PC-3 (cell line): ENCODE data around the gene EIF4A3. TPM values are rescaled to one million over a fixed set of nuclear protein-coding genes. Genes with fewer than 3 reads are reported as not detected.

Experiments used
- ATAC-seq: fragments of 200-7000 bp; cut with Tn5 transposase; 2 replicates; pipeline ENCODE4 v1.9.1; 2020; ENCODE audit warnings: mild to moderate bottlenecking, moderate library complexity
- BruUV-seq: library from RNA; stranded (reverse); fragments of 400-500 nt; replicated peaks from 2 replicates; lab custom pipeline; 2021; lab: Mats Ljungman, UMichigan
- CTCF ChIA-PET: fragments of 300-600 bp; sonication (Branson Sonifier 250); formaldehyde crosslinking; loops from one replicate; lab custom pipeline; 2022; ENCODE audit warnings: antibody characterized with exemption; lab: Charles Lee
- POLR2A ChIA-PET: fragments of 300-600 bp; sonication (Branson Sonifier 250); formaldehyde crosslinking; loops from one replicate; lab custom pipeline; 2022; ENCODE audit warnings: antibody characterized with exemption; ENCODE audit not compliant: unreplicated experiment; lab: Charles Lee
- DNase-seq: peaks from one replicate; pipeline ENCODE4 v3.0.0-alpha.2; 2015
- H2AFZ ChIP-seq: fragments of 300-600 bp; sonication (generic); 2 replicates; pipeline ENCODE4 v1.6.0; 2016; ENCODE audit warnings: antibody characterized with exemption, low read length
- H3F3A ChIP-seq: fragments of 300-600 bp; sonication (generic); one replicate; pipeline ENCODE4 v1.6.0; 2017; ENCODE audit warnings: antibody characterized with exemption, low read length, control low read depth, mild to moderate bottlenecking; ENCODE audit not compliant: unreplicated experiment
- H3K27ac ChIP-seq: fragments of 300-600 bp; sonication (generic); 2 replicates; pipeline ENCODE4 v1.5.1; 2016; ENCODE audit warnings: mild to moderate bottlenecking, low read length
- H3K27me3 ChIP-seq: fragments of 300-600 bp; sonication (generic); 2 replicates; pipeline ENCODE4 v1.6.1; 2016; ENCODE audit warnings: low read length, mixed read lengths
- H3K36me3 ChIP-seq: fragments of 300-600 bp; sonication (generic); 2 replicates; pipeline ENCODE4 v1.6.1; 2016; ENCODE audit warnings: low read depth, mixed run types, low read length, mixed read lengths
- H3K4me1 ChIP-seq: fragments of 300-600 bp; sonication (generic); 2 replicates; pipeline ENCODE4 v1.5.1; 2016; ENCODE audit warnings: low read length; ENCODE audit not compliant: insufficient read depth
- H3K4me2 ChIP-seq: fragments of 300-600 bp; sonication (generic); 2 replicates; pipeline ENCODE4 v1.6.0; 2016; ENCODE audit warnings: low read length
- H3K4me3 ChIP-seq: fragments of 300-600 bp; sonication (generic); 2 replicates; pipeline ENCODE4 v1.5.1; 2016; ENCODE audit warnings: mild to moderate bottlenecking, low read length, mixed read lengths
- H3K79me2 ChIP-seq: fragments of 300-600 bp; sonication (generic); 2 replicates; pipeline ENCODE4 v1.6.1; 2017; ENCODE audit warnings: low read length, mixed read lengths
- H3K9ac ChIP-seq: fragments of 300-600 bp; sonication (generic); 2 replicates; pipeline ENCODE4 v1.6.0; 2016; ENCODE audit warnings: mild to moderate bottlenecking, low read length
- H3K9me2 ChIP-seq: fragments of 300-600 bp; sonication (generic); replicated peaks from 2 replicates; pipeline ENCODE4 v1.6.1; 2016; ENCODE audit warnings: mixed run types, low read length, mixed read lengths
- H3K9me3 ChIP-seq: fragments of 300-600 bp; sonication (generic); 2 replicates; pipeline ENCODE4 v1.6.1; 2016; ENCODE audit warnings: low read length, mixed read lengths
- H4K20me1 ChIP-seq: fragments of 300-600 bp; sonication (generic); 2 replicates; pipeline ENCODE4 v1.6.1; 2016; ENCODE audit warnings: low read length, mixed read lengths
- EZH2 ChIP-seq: fragments of 300-600 bp; sonication (generic); IDR thresholded peaks from one replicate; pipeline ENCODE4 v1.6.1; 2017; ENCODE audit warnings: antibody characterized with exemption, mild to moderate bottlenecking, low read length; ENCODE audit not compliant: unreplicated experiment
- EZH2phosphoT487 ChIP-seq: fragments of 300-600 bp; sonication (generic); IDR thresholded peaks from 2 replicates; pipeline ENCODE4 v1.6.1; 2018; ENCODE audit warnings: mild to moderate bottlenecking, antibody characterized with exemption, low read length, borderline replicate concordance
- intact Hi-C: fragments of 100-400 bp; cut with micrococcal nuclease; formaldehyde crosslinking; loops from 2 replicates; pipeline ENCODE4 v1.9.0; 2023
- total RNA-seq: library from RNA; depleted of rRNA; stranded (reverse); fragments of >200 nt; gene quantifications from 2 replicates; pipeline ENCODE4 v1.2.3, GENCODE V29; 2014
- TF ChIP-seq, protein P1 (sequence below): fragments of 300-600 bp; sonication (generic); conservative IDR thresholded peaks from 2 replicates; pipeline ENCODE4 v1.5.1; 2017; ENCODE audit warnings: antibody characterized with exemption, low read depth, mild to moderate bottlenecking, low read length

Gene EIF4A3
- total RNA-seq, 1 experiment from 2014 or later: 167 TPM

DNA sequence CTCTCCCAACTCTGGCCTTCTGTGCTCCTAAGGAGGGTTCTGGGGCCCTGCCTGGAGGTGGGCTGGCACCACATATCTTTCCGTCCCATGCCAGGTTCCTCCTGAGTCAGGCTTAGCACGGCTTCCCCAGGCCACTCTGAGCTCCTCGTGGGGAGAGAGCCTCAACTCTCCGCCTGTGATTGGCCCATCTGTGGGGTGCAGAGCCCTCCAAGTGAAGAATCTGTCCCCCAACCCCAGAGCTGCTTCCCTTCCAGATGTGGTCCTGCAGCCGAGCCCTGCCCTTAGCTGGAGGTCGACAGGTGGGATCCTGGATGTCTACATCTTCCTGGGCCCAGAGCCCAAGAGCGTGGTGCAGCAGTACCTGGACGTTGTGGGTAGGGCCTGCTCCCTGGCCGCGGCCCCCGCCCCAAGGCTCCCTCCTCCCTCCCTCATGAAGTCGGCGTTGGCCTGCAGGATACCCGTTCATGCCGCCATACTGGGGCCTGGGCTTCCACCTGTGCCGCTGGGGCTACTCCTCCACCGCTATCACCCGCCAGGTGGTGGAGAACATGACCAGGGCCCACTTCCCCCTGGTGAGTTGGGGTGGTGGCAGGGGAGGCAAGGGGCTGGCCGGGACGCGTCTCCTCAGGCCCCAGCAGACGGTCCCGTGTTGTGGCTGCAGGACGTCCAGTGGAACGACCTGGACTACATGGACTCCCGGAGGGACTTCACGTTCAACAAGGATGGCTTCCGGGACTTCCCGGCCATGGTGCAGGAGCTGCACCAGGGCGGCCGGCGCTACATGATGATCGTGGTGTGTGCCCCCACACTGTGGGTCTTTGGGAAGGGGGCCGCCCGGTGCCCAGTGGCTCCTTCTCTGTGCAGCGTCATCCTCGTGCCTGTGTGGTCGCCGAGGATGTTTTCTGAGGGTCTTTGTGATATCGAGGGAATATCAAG lies 38.6 kb downstream of the EIF4A3 start:
- H3K4me1 ChIP-seq: no peaks in the 10 kb centered on the region
- H3K9ac ChIP-seq: no peak overlapping the region
- POLR2A ChIA-PET: no interaction called here
- no peak overlapping the region for H3K27ac ChIP-seq
- intact Hi-C loops: no loop called here
- no TSS peak for BruUV-seq
- no peaks in the 10 kb centered on the region for H3F3A ChIP-seq
- no peak overlapping the region for H3K4me2 ChIP-seq
- H3K9me2 ChIP-seq: no peaks in the 10 kb centered on the region
- DNase-seq (no peak), ATAC-seq (no peak)
- CTCF ChIA-PET: no interaction called here
- TF ChIP-seq EZH2: no peak
- no peak for TF ChIP-seq EZH2phosphoT487
- TF ChIP-seq, protein P1, sequence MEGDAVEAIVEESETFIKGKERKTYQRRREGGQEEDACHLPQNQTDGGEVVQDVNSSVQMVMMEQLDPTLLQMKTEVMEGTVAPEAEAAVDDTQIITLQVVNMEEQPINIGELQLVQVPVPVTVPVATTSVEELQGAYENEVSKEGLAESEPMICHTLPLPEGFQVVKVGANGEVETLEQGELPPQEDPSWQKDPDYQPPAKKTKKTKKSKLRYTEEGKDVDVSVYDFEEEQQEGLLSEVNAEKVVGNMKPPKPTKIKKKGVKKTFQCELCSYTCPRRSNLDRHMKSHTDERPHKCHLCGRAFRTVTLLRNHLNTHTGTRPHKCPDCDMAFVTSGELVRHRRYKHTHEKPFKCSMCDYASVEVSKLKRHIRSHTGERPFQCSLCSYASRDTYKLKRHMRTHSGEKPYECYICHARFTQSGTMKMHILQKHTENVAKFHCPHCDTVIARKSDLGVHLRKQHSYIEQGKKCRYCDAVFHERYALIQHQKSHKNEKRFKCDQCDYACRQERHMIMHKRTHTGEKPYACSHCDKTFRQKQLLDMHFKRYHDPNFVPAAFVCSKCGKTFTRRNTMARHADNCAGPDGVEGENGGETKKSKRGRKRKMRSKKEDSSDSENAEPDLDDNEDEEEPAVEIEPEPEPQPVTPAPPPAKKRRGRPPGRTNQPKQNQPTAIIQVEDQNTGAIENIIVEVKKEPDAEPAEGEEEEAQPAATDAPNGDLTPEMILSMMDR: no peak
- no peaks in the 10 kb centered on the region for H3K36me3 ChIP-seq
- H4K20me1 ChIP-seq: no peaks in the 10 kb centered on the region
- 0 out of 2 replicates have a peak, but pooled peaks cover under 1% of the 10 kb centered on the region for H3K79me2 ChIP-seq
- no peak overlapping the region for H3K4me3 ChIP-seq
- no peaks in the 10 kb centered on the region for H3K9me3 ChIP-seq
- no peaks in the 10 kb centered on the region for H3K27me3 ChIP-seq
- H2AFZ ChIP-seq: no peak overlapping the region

DNA sequence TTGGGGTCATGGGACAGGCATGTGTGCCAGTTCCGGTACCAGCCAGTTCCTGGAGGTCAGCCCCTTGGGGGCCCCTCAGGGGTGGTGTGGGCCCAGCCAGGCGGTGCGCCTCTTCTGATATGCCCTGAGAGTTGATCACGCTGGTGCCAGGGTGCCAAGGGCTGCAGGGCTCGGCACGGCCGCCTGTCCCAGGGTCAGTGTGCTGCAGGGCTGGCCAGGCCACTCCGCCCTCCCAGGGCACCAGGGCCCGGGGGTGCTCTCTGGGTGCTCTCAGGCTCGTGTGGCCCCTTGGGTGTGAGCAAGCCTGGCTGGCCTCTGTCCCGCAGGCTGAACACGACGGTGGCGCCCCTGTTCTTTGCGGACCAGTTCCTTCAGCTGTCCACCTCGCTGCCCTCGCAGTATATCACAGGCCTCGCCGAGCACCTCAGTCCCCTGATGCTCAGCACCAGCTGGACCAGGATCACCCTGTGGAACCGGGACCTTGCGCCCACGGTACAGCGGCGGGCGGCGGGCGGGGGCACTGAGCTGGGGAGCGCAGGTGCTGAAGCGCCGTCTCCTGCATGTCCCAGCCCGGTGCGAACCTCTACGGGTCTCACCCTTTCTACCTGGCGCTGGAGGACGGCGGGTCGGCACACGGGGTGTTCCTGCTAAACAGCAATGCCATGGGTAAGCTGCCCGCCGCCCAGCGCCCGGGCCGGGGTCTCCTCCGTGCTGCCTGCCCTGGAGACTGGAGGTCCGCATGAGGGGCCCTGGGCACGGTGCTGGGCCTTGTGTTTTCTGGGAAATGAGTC lies 39.5 kb downstream of the EIF4A3 start:
- Histone ChIP-seq H3K9ac (no peak overlapping the region), H3K27ac (no peak overlapping the region), H3F3A (no peaks in the 10 kb centered on the region), H3K36me3 (no peaks in the 10 kb centered on the region), H2AFZ (no peak overlapping the region), H3K79me2 (peaks cover 9% of the 10 kb centered on the region), H3K9me3 (no peaks in the 10 kb centered on the region), H3K27me3 (no peaks in the 10 kb centered on the region), H3K4me2 (no peak overlapping the region), H3K4me1 (peaks cover 5% of the 10 kb centered on the region), H3K4me3 (no peak overlapping the region), H4K20me1 (no peaks in the 10 kb centered on the region), H3K9me2 (no peaks in the 10 kb centered on the region)
- no peak for DNase-seq
- no peak for ATAC-seq
- no TSS peak for BruUV-seq
- CTCF ChIA-PET: no interaction called here
- TF ChIP-seq EZH2phosphoT487 (no peak), EZH2 (no peak)
- TF ChIP-seq, protein P1: no peak
- POLR2A ChIA-PET: no interaction called here
- intact Hi-C loops: no loop called here
